ENCODE measurements around the gene STEEP1.

STEEP1 gene

DNA sequence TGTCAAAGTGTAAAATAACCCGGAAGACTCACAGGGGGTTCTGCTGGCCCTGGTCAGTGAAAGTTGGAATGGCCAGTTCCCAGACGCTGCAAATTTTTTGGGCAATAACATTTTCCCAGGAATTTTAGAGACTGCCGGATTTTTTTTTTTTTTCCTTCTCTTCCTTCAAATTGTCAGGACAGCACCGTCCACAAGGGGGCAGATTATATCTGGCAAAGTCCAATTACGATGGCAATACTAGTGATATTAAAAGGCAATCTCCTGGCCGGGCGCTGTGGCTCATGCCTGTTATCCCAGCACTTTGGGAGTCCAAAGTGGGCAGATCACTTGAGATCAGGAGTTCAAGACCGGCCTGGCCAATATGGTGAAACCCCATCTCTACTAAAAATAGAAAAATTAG lies 76.5 kb downstream of the STEEP1 start:
- DNase-seq (ENCODE audit: low read depth in 2 of 2) = peak in 1 of 2 donors; percentile 4
